Mesenchymal stem cell (in vitro differentiated cells and primary cell): ENCODE data around the gene NUPR1.
"Not testable (repeated sequence)": the region's sequence is repeated elsewhere in the genome, so short reads cannot be mapped to it uniquely, and the experiment has no call there.

ENCODE experiments used
- DNase-seq: peaks from one replicate; pipeline ENCODE4 v3.0.0-alpha.2; 2013
- H2AFZ ChIP-seq: one replicate; pipeline ENCODE4 v1.6.1; 2013; ENCODE audit warnings: low read depth, mild to moderate bottlenecking, control low read depth, inconsistent platforms, low read length, moderate library complexity
- H2AK5ac ChIP-seq: 2 replicates; pipeline ENCODE4 v1.6.1; 2013; ENCODE audit warnings: low read length, moderate library complexity, mild to moderate bottlenecking, inconsistent platforms; ENCODE audit not compliant: severe bottlenecking
- H2BK120ac ChIP-seq: one replicate; pipeline ENCODE4 v1.6.1; 2013; ENCODE audit warnings: low read depth, mild to moderate bottlenecking, inconsistent platforms, low read length, moderate library complexity
- H2BK12ac ChIP-seq, 2 experiments: one replicate each; pipeline ENCODE4 v1.6.1; 2013; ENCODE audit warnings: inconsistent platforms in 2 of 2, low read length in 2 of 2, mild to moderate bottlenecking in 2 of 2, moderate library complexity in 2 of 2, control low read depth in 1 of 2
- H2BK15ac ChIP-seq: one replicate; pipeline ENCODE4 v1.6.1; 2013; ENCODE audit warnings: mild to moderate bottlenecking, low read depth, inconsistent platforms; ENCODE audit not compliant: poor library complexity, severe bottlenecking
- H2BK5ac ChIP-seq: 2 replicates; pipeline ENCODE4 v1.6.1; 2013; ENCODE audit warnings: low read depth, mild to moderate bottlenecking, low read length, control low read depth, inconsistent platforms; ENCODE audit not compliant: poor library complexity, severe bottlenecking
- H3K14ac ChIP-seq, 2 experiments: one replicate each; pipeline ENCODE4 v1.6.1; 2013; ENCODE audit warnings: inconsistent platforms in 2 of 2, low read length in 2 of 2, control low read depth in 1 of 2, mild to moderate bottlenecking in 1 of 2, moderate library complexity in 1 of 2
- H3K18ac ChIP-seq, 2 experiments: one replicate each; pipeline ENCODE4 v1.6.1; 2013; ENCODE audit warnings: inconsistent platforms in 2 of 2, low read length in 2 of 2, control low read depth in 1 of 2, low read depth in 1 of 2, mild to moderate bottlenecking in 1 of 2
- H3K23ac ChIP-seq, 2 experiments: one replicate each; pipeline ENCODE4 v1.6.1; 2013; ENCODE audit warnings: inconsistent platforms in 2 of 2, low read length in 2 of 2, mild to moderate bottlenecking in 2 of 2, moderate library complexity in 2 of 2, control low read depth in 1 of 2
- H3K27ac ChIP-seq: 2 replicates; pipeline ENCODE4 v1.5.1; 2013; ENCODE audit warnings: mild to moderate bottlenecking, moderate library complexity, low read length, control low read depth, inconsistent platforms; ENCODE audit not compliant: poor library complexity, severe bottlenecking
- H3K27me3 ChIP-seq, 2 experiments: 2 replicates each; pipeline versions ENCODE4 v1.6.1 to v1.7.0; 2013; ENCODE audit warnings: low read length in 2 of 2, mild to moderate bottlenecking in 2 of 2, moderate library complexity in 2 of 2, control low read depth in 1 of 2, inconsistent platforms in 1 of 2; ENCODE audit not compliant: control insufficient read depth in 1 of 2, insufficient read depth in 1 of 2
- H3K36me3 ChIP-seq, 2 experiments: 2 replicates each; pipeline versions ENCODE4 v1.6.1 to v1.7.0; 2013; ENCODE audit warnings: low read length in 2 of 2, control low read depth in 1 of 2, inconsistent platforms in 1 of 2, low read depth in 1 of 2, mild to moderate bottlenecking in 1 of 2; ENCODE audit not compliant: insufficient read depth in 2 of 2, control insufficient read depth in 1 of 2
- H3K4ac ChIP-seq, 2 experiments: one replicate each; pipeline ENCODE4 v1.6.1; 2013; ENCODE audit warnings: inconsistent platforms in 2 of 2, low read length in 2 of 2, mild to moderate bottlenecking in 2 of 2, moderate library complexity in 2 of 2, control low read depth in 1 of 2, low read depth in 1 of 2
- H3K4me1 ChIP-seq: 2 replicates; pipeline ENCODE4 v1.6.1; 2013; ENCODE audit warnings: low read depth, low read length, control low read depth; ENCODE audit not compliant: control insufficient read depth, insufficient read depth
- H3K4me2 ChIP-seq: 2 replicates; pipeline ENCODE4 v1.6.1; 2013; ENCODE audit warnings: low read length, mild to moderate bottlenecking, inconsistent platforms; ENCODE audit not compliant: poor library complexity, severe bottlenecking
- H3K4me3 ChIP-seq, 2 experiments: 2 replicates each; pipeline versions ENCODE4 v1.5.1 to v1.7.0; 2013; ENCODE audit warnings: low read length in 2 of 2, mild to moderate bottlenecking in 2 of 2, control low read depth in 1 of 2, low read depth in 1 of 2; ENCODE audit not compliant: insufficient read depth in 1 of 2
- H3K79me1 ChIP-seq: replicated peaks from 2 replicates; pipeline ENCODE4 v1.6.1; 2013; ENCODE audit warnings: mild to moderate bottlenecking, control low read depth, low read length, inconsistent platforms; ENCODE audit not compliant: poor library complexity, severe bottlenecking
- H3K9ac ChIP-seq: 2 replicates; pipeline ENCODE4 v1.7.0; 2013; ENCODE audit warnings: mild to moderate bottlenecking, low read length, moderate library complexity
- H3K9me3 ChIP-seq: 2 replicates; pipeline ENCODE4 v1.7.0; 2013; ENCODE audit warnings: mild to moderate bottlenecking, low read length; ENCODE audit not compliant: control insufficient read depth
- H4K8ac ChIP-seq: one replicate; pipeline ENCODE4 v1.6.1; 2013; ENCODE audit warnings: inconsistent platforms, mild to moderate bottlenecking, low read length, moderate library complexity
- H4K91ac ChIP-seq: one replicate; pipeline ENCODE4 v1.6.1; 2013; ENCODE audit warnings: mild to moderate bottlenecking, low read length, inconsistent platforms
- WGBS: methylation state at CpG from one replicate; pipeline ENCODE4 v1.1.7; 2013; ENCODE audit warnings: mixed read lengths; 5-methylcytosine and 5-hydroxymethylcytosine counted together

Gene NUPR1

DNA sequence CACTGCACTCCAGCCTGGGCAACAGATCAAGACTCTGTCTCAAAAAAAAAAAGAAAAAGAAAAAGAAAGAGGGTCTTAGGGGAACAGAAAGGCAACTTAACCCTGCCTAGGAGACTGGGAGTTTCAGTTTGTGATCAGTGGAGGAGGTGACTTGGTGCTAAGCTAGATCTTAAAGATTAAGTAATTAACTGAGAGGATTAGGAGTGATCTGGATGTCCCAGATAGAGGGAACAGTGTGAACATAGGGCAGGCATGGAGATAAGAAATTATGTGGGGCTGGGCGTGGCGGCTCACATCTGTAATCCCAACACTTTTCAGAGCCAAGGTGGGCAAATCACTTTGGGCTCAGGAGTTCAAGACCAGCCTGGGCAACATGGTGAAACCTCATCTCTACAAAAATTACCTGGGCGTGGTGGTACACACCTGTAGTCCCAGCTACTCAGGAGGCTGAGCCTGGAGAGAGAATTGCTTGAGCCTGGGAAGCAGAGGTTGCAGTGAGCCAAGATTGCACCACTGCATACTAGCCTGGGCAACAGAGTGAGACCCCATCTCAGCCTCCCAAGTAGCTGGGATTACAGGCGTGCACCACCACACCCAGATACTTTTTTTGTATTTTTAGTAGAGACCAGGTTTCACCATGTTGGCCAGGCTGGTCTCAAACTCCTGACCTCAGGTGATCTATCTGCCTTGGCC, 27.6 kb upstream of the NUPR1 start:
- H3K79me1 ChIP-seq: peaks cover 35% of the 10 kb centered on the region
- H3K4ac ChIP-seq, H2AK5ac ChIP-seq, H4K8ac ChIP-seq, H3K18ac ChIP-seq, H3K14ac ChIP-seq, DNase-seq, H2BK5ac ChIP-seq, H3K4me2 ChIP-seq, H4K91ac ChIP-seq, H3K9ac ChIP-seq, H3K36me3 ChIP-seq, H2AFZ ChIP-seq, H2BK12ac ChIP-seq, H3K4me1 ChIP-seq, H3K27me3 ChIP-seq, H3K27ac ChIP-seq, H3K4me3 ChIP-seq, H2BK120ac ChIP-seq, H3K23ac ChIP-seq, H2BK15ac ChIP-seq, H3K9me3 ChIP-seq: not testable (repeated sequence)
- WGBS: 100% methylated on average over 4 of the region's 4 CpGs

DNA sequence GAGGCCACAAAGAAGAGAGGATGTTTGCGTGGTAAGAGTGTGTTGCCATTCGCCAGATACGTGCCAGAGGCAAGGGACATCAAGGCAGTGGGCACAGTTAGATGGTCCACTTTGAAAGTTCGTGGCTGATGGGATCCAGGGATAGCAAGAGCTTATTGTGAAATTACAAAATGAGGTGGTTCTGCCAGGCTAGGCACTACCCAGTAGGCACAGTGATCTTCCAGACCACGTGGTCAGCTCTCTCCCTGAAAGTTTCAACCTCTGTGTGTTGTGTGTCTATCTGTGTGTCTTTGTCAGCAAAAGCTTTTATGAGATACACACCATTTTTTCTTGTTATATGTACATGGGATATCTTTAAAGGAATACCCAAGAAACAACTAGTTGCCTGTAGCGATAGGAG, 24.4 kb upstream of the NUPR1 start:
- Histone ChIP-seq H3K9me3 (peaks cover 9% of the 10 kb centered on the region), H2BK120ac (no peak overlapping the region), H3K79me1 (peaks cover 33% of the 10 kb centered on the region), H2AK5ac (no peak overlapping the region), H3K4me1 (peaks cover 2% of the 10 kb centered on the region), H2BK15ac (no peak overlapping the region), H3K36me3 (peaks cover 1 to 6% of the 10 kb centered on the region in 2 experiments), H4K91ac (no peak overlapping the region), H3K23ac (no peak overlapping the region), H2BK12ac (no peak overlapping the region), H3K4ac (no peak overlapping the region), H4K8ac (no peak overlapping the region), H3K4me3 (no peak overlapping the region), H3K18ac (no peak overlapping the region), H2BK5ac (no peak overlapping the region), H3K27ac (no peak overlapping the region), H2AFZ (no peak overlapping the region), H3K9ac (no peak overlapping the region), H3K27me3 (no peaks in the 10 kb centered on the region), H3K14ac (no peak overlapping the region), H3K4me2 (no peak overlapping the region)
- no peak for DNase-seq
- 93% methylated on average over 6 of the region's 6 CpGs for WGBS

GRCh38 chr16:28562199-28562598, 23.4 kb upstream of the NUPR1 start:
- H2AFZ ChIP-seq: no peak overlapping the region
- H3K79me1 ChIP-seq: peaks cover 32% of the 10 kb centered on the region
- peaks cover 2% of the 10 kb centered on the region for H3K4me1 ChIP-seq
- H2BK12ac ChIP-seq: no peak overlapping the region
- H3K9ac ChIP-seq: no peak overlapping the region
- no peak overlapping the region for H2BK120ac ChIP-seq
- 96% methylated on average over 4 of the region's 4 CpGs for WGBS
- no peak overlapping the region for H3K23ac ChIP-seq
- H3K18ac ChIP-seq: no peak overlapping the region
- peaks cover 7% of the 10 kb centered on the region in 2 experiments for H3K36me3 ChIP-seq
- no peak overlapping the region for H2BK15ac ChIP-seq
- no peak overlapping the region for H3K4ac ChIP-seq
- H2AK5ac ChIP-seq: no peak overlapping the region
- no peak overlapping the region for H3K14ac ChIP-seq
- H2BK5ac ChIP-seq: no peak overlapping the region
- H3K27ac ChIP-seq: no peak overlapping the region
- H3K4me3 ChIP-seq: no peak overlapping the region
- H4K8ac ChIP-seq: no peak overlapping the region
- no peak overlapping the region for H4K91ac ChIP-seq
- H3K27me3 ChIP-seq: no peaks in the 10 kb centered on the region
- no peak for DNase-seq
- H3K9me3 ChIP-seq: peaks cover 2% of the 10 kb centered on the region
- no peak overlapping the region for H3K4me2 ChIP-seq

DNA sequence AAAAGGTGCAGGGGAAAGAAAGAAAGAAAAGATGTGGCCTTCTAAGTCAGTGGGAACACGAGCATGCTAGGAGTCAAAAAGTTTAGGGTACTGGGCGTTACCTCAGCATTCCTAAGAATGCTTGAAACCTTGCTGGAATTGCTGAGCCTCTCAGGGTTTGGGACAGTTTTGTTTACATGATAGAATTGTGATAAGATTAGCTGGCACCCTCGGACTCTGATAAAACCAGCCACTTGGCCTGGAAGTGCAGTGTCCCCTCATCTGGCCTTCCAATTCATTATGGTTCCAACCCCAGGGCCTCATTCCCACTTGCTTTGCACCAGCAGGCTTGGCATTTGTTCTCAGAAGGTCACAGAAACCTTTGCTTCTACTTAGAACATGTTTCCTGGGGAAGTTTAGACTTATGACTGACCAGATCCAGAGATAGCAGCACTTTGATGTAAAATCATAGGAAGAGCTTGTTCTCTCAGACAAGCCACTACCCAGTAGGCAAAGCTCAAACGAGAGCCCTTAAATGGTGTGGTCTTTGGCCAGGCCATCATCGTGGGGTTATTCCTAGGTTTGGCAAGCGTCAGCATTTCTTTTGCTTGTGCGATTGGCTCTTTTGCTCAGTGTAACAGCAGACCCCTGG, 22.9 kb upstream of the NUPR1 start:
- peaks cover 7% of the 10 kb centered on the region in 2 experiments for H3K36me3 ChIP-seq
- peak; percentile 12 for DNase-seq
- no peak overlapping the region for H2BK5ac ChIP-seq
- no peak overlapping the region for H4K8ac ChIP-seq
- H3K18ac ChIP-seq: peak overlapping the region in 1 of 2 experiments; percentile 18
- no peak overlapping the region for H3K27ac ChIP-seq
- no peak overlapping the region for H2BK120ac ChIP-seq
- no peak overlapping the region for H3K14ac ChIP-seq
- no peak overlapping the region for H4K91ac ChIP-seq
- WGBS: 57% methylated on average over 7 of the region's 7 CpGs
- H3K27me3 ChIP-seq: no peaks in the 10 kb centered on the region
- no peak overlapping the region for H2BK12ac ChIP-seq
- H3K79me1 ChIP-seq: peaks cover 31% of the 10 kb centered on the region
- peaks cover 2% of the 10 kb centered on the region for H3K4me1 ChIP-seq
- no peak overlapping the region for H2AK5ac ChIP-seq
- H3K4ac ChIP-seq: no peak overlapping the region
- H3K4me3 ChIP-seq: no peak overlapping the region
- H2BK15ac ChIP-seq: no peak overlapping the region
- no peak overlapping the region for H2AFZ ChIP-seq
- H3K23ac ChIP-seq: peak overlapping the region in 1 of 2 experiments; percentile 55
- H3K9me3 ChIP-seq: no peaks in the 10 kb centered on the region
- no peak overlapping the region for H3K9ac ChIP-seq
- H3K4me2 ChIP-seq: no peak overlapping the region
